Type B pancreatic cell (in vitro differentiated cells): Measurements from ENCODE around the gene COQ6. TPM values are rescaled to one million over a fixed set of nuclear protein-coding genes. Genes with fewer than 3 reads are reported as not detected.

Source experiments
- DNase-seq: peaks from one replicate; pipeline ENCODE4 v3.0.0; 2021; ENCODE audit warnings: mixed read lengths; ENCODE audit not compliant: unreplicated experiment; ENCODE audit errors: extremely low spot score
- H3K27ac Mint-ChIP-seq: 2 replicates; pipeline ENCODE4 v1.8.0; 2021; ENCODE audit warnings: mild to moderate bottlenecking, mixed read lengths
- H3K27me3 Mint-ChIP-seq: 2 replicates; pipeline ENCODE4 v1.8.0; 2021; ENCODE audit warnings: mixed read lengths
- H3K36me3 Mint-ChIP-seq: 2 replicates; pipeline ENCODE4 v1.8.0; 2021; ENCODE audit warnings: mixed read lengths
- H3K4me1 Mint-ChIP-seq: one replicate; pipeline ENCODE4 v1.8.0; 2021; ENCODE audit warnings: mixed read lengths; ENCODE audit not compliant: unreplicated experiment
- H3K4me3 Mint-ChIP-seq: 2 replicates; pipeline ENCODE4 v1.8.0; 2021; ENCODE audit warnings: mild to moderate bottlenecking, mixed read lengths
- H3K9me3 Mint-ChIP-seq: 2 replicates; pipeline ENCODE4 v1.8.0; 2021; ENCODE audit warnings: mixed read lengths
- CTCF ChIP-seq: fragments of 200-600 bp; sonication (generic); conservative IDR thresholded peaks from 2 replicates; pipeline ENCODE4 v1.5.0; 2021; ENCODE audit warnings: antibody characterized with exemption, mild to moderate bottlenecking
- total RNA-seq: library from RNA; stranded (reverse); gene quantifications from 2 replicates; pipeline ENCODE4 v1.2.1, GENCODE V29; 2021; ENCODE audit warnings: low replicate concordance

Gene COQ6
- total RNA-seq, 1 donor from 2014 or later: 21.2 TPM

GRCh38 chr14:73961192-73961591, 11.1 kb downstream of the COQ6 start:
- no peaks in the 10 kb centered on the region for H3K4me1 Mint-ChIP-seq
- no peak overlapping the region for H3K4me3 Mint-ChIP-seq
- H3K9me3 Mint-ChIP-seq: no peaks in the 10 kb centered on the region
- TF ChIP-seq CTCF: no peak
- no peak overlapping the region for H3K27ac Mint-ChIP-seq
- no peaks in the 10 kb centered on the region for H3K27me3 Mint-ChIP-seq
- DNase-seq: no peak
- peaks cover 8% of the 10 kb centered on the region for H3K36me3 Mint-ChIP-seq

- Mint-ChIP-seq H3K36me3 (peaks cover 20% of the 10 kb centered on the region), H3K9me3 (no peaks in the 10 kb centered on the region), H3K4me1 (no peaks in the 10 kb centered on the region)
Measured at GRCh38 chr14:73965216-73965615, 15.1 kb downstream of the COQ6 start.

GRCh38 chr14:73968885-73969284, 18.8 kb downstream of the COQ6 start:
- no peak overlapping the region for H3K27ac Mint-ChIP-seq
- TF ChIP-seq CTCF: no peak
- no peak overlapping the region for H3K4me3 Mint-ChIP-seq

More at GRCh38 chr14:73965216-73965615, 15.1 kb downstream of the COQ6 start:
- H3K27ac Mint-ChIP-seq: no peak overlapping the region
- no peak overlapping the region for H3K4me3 Mint-ChIP-seq
- no peak for TF ChIP-seq CTCF
- no peak for DNase-seq
- H3K27me3 Mint-ChIP-seq: no peaks in the 10 kb centered on the region

GRCh38 chr14:73973497-73973896, 23.4 kb downstream of the COQ6 start:
- no peak for DNase-seq
- Mint-ChIP-seq H3K36me3 (peaks cover 11% of the 10 kb centered on the region), H3K4me3 (no peak overlapping the region), H3K27me3 (no peaks in the 10 kb centered on the region), H3K9me3 (no peaks in the 10 kb centered on the region), H3K4me1 (no peaks in the 10 kb centered on the region), H3K27ac (no peak overlapping the region)
- no peak for TF ChIP-seq CTCF

More at GRCh38 chr14:73968885-73969284, 18.8 kb downstream of the COQ6 start:
- DNase-seq: no peak
- H3K9me3 Mint-ChIP-seq: no peaks in the 10 kb centered on the region
- H3K27me3 Mint-ChIP-seq: no peaks in the 10 kb centered on the region
- H3K4me1 Mint-ChIP-seq: no peaks in the 10 kb centered on the region
- H3K36me3 Mint-ChIP-seq: peaks cover 17% of the 10 kb centered on the region

- Mint-ChIP-seq H3K4me1 (peaks cover 6% of the 10 kb centered on the region), H3K36me3 (peaks cover 10% of the 10 kb centered on the region), H3K9me3 (no peaks in the 10 kb centered on the region), H3K27ac (no peak overlapping the region), H3K4me3 (no peak overlapping the region), H3K27me3 (no peaks in the 10 kb centered on the region)
- TF ChIP-seq CTCF: no peak
- no peak for DNase-seq
Measured at GRCh38 chr14:73976125-73976524, 26.0 kb downstream of the COQ6 start.

GRCh38 chr14:73977896-73978295, 27.8 kb downstream of the COQ6 start:
- H3K27ac Mint-ChIP-seq: no peak overlapping the region
- H3K27me3 Mint-ChIP-seq: no peaks in the 10 kb centered on the region
- no peak for DNase-seq
- no peak overlapping the region for H3K4me3 Mint-ChIP-seq
- H3K4me1 Mint-ChIP-seq: peaks cover 6% of the 10 kb centered on the region
- peaks cover 5% of the 10 kb centered on the region for H3K36me3 Mint-ChIP-seq
- H3K9me3 Mint-ChIP-seq: no peaks in the 10 kb centered on the region
- TF ChIP-seq CTCF: no peak
